ENCODE results near the gene ZP1. TPM values are rescaled to one million over a fixed set of nuclear protein-coding genes. Genes with fewer than 3 reads are reported as not detected.
A peak's percentile ranks its signal among the peaks of the same experiment; 100 is the strongest.

Gene ZP1
- total RNA-seq, 1 experiment from 2014 or later, result not detected

DNA sequence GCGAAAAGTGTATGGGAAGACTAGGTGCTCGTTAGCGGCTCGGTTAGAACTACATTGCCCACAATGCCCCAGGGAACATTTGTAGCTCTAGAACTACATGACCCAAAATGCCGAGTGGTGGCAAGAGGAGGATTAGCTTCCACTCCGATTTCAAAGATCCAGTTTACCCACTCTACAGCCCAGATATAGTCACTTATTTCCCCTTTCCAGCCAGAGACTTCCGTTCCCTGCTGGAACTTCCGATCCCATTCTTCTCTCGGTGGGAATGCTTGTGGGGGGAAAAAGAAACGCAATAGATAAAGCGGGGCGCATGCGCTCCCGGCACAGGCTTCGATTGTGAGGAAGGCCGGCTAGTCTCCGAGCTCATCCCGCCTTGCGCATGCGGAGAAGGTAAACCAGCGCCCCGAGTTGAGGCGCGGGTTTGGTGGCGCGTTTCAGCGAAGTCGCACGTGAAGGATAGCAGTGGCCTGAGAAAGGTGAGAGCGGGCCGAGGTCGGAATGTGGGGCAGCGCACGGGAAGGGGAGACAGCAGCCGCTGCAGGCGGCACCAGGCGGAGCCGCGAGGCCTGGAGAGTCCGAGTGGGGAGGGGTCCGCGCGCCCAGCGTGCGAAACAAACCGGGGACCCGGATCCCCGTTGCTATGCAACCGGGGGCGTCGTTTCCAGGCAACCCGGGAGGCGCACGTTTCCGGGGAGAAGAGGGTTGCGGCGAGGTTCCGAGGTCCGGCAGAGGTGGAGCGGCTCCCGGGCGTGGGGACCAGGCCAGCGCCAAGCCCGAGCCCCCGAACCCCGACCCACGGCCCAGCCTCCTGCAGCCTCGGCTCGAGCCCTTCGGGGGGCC lies 46.7 kb downstream of the ZP1 start, which contains the start of gene TMEM109:
Gene TMEM109 (plus strand): TSS at position 366 of the 840 bp plus-strand sequence. CDS start 5,536 bp downstream, outside the sequence.
- TF ChIP-seq, protein P1, sequence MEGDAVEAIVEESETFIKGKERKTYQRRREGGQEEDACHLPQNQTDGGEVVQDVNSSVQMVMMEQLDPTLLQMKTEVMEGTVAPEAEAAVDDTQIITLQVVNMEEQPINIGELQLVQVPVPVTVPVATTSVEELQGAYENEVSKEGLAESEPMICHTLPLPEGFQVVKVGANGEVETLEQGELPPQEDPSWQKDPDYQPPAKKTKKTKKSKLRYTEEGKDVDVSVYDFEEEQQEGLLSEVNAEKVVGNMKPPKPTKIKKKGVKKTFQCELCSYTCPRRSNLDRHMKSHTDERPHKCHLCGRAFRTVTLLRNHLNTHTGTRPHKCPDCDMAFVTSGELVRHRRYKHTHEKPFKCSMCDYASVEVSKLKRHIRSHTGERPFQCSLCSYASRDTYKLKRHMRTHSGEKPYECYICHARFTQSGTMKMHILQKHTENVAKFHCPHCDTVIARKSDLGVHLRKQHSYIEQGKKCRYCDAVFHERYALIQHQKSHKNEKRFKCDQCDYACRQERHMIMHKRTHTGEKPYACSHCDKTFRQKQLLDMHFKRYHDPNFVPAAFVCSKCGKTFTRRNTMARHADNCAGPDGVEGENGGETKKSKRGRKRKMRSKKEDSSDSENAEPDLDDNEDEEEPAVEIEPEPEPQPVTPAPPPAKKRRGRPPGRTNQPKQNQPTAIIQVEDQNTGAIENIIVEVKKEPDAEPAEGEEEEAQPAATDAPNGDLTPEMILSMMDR (IDR thresholded peaks at IDR 0.05; ENCODE audit: unreplicated experiment), result no peak
- ChIA-PET POLR2A (interaction anchor here (0.6 to 4.7 kb wide), 17 partner anchors 8 to 1365 kb away, joined by 3 to 69 read pairs (median 4); partner anchors contain the start of genes CCDC86, PRPF19, TMEM132A and VPS37C), CTCF (interaction anchor here (0.6 to 2.4 kb wide), 12 partner anchors 9 to 649 kb away, joined by 3 to 15 read pairs (median 4); no protein-coding TSS in a partner anchor)
- Mint-ChIP-seq H3K27me3 (ENCODE audit: insufficient read depth, unreplicated experiment) (peaks cover 6% of the 10 kb centered on the region), H3K27ac (ENCODE audit: low read depth, unreplicated experiment) (peak within 1 kb of the TSS; percentile 95), H3K4me1 (ENCODE audit: insufficient read depth, unreplicated experiment) (peaks cover 23% of the 10 kb centered on the region), H3K36me3 (ENCODE audit: insufficient read depth, unreplicated experiment) (no peaks in the 10 kb centered on the region), H3K9me3 (ENCODE audit: unreplicated experiment) (no peaks in the 10 kb centered on the region), H3K4me3 (ENCODE audit: unreplicated experiment) (peak within 1 kb of the TSS; percentile 97)
- no TSS peak for BruUV-seq (replicated peaks)
- intact Hi-C loops (cut with micrococcal nuclease), result loop anchor here (10.0 kb wide), 1 partner anchor 251 kb away; the partner anchor contains the start of gene VPS37C
- peak; percentile 90 for DNase-seq (ENCODE audit: unreplicated experiment)

DNA sequence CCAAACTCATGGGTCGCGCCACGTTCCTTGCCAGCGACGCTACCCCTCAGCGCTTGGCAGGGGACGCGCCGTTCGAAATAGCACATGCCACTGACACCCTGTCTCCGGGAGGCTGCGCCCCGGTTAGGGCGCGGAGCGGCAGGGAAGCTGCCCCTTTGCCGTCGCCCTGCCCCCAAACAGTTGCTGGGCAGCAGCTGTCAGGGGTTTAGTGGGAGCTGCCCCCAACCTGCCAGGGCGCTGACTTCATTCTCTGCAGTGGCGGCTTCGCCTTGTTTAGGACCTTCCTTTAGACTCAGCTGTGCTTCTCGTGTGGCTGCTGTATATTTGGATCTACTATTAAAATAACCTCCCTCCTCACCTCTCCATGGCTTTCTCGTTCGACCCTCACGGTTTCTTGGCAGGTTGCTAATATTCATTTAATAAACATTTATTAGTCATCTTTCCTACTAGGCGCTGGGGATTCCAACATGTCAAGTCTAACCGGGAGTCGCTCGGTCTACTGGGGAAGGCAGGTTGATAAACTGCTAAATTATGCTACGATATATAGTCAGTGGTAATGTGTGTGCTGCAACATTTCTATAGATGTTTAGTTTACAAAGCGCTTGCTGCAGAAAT lies 47.4 kb downstream of the ZP1 start:
- peak overlapping the region; percentile 95 for H3K27ac Mint-ChIP-seq (ENCODE audit: low read depth, unreplicated experiment)
- H3K4me1 Mint-ChIP-seq (ENCODE audit: insufficient read depth, unreplicated experiment), result peaks cover 23% of the 10 kb centered on the region
- intact Hi-C loops (cut with micrococcal nuclease), result loop anchor here (1.0 to 10.0 kb wide), 4 partner anchors 10 to 273 kb away; partner anchors contain the start of genes TMEM132A and VPS37C
- peak overlapping the region; percentile 97 for H3K4me3 Mint-ChIP-seq (ENCODE audit: unreplicated experiment)
- H3K27me3 Mint-ChIP-seq (ENCODE audit: insufficient read depth, unreplicated experiment), result no peaks in the 10 kb centered on the region
- BruUV-seq (replicated peaks), result no TSS peak
- ChIA-PET POLR2A (interaction anchor here (0.6 to 4.7 kb wide), 10 partner anchors 9 to 1479 kb away, joined by 3 to 69 read pairs (median 8); partner anchors contain the start of genes CCDC86, CYB561A3, PRPF19 and TMEM132A), CTCF (interaction anchor here (0.6 to 2.4 kb wide), 9 partner anchors 8 to 246 kb away, joined by 3 to 13 read pairs (median 5); partner anchors contain the start of gene TMEM132A)
- H3K9me3 Mint-ChIP-seq (ENCODE audit: unreplicated experiment), result no peaks in the 10 kb centered on the region
- peaks cover 4% of the 10 kb centered on the region for H3K36me3 Mint-ChIP-seq (ENCODE audit: insufficient read depth, unreplicated experiment)
- TF ChIP-seq, protein P1 (IDR thresholded peaks at IDR 0.05; ENCODE audit: unreplicated experiment), result no peak
- peak; percentile 30 for DNase-seq (ENCODE audit: unreplicated experiment)

DNA sequence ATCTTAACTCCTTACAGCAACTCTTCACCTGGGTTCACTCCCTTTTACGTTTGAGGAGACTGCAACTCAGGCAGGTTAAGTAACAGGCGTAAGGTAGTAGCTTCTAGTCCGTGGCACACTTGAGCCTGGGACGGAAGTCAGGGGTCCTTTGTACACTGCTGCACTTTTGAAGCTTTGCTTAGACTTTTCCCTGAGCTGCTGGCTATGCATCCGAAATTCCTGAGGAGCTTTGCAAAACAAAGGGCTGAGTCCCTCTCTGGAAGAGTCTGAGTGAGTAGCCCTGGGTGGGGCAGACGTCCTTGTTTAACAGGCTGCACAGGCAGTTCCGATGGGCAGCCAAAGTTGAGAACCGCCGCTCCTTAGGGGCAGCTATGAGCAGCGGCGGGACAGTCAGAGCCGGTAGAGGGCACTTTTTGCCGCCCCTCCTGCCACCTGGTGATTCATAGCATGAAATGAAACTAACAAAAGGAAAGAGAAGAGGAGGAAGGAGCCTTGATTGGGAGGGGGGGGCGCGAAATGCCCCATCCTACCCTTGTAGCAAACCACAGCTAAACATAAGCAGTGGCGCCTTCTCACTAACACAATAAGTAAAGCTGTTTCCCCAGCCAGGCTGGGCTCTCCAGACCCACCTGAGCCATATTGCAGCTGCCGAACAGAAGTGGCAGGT lies 48.0 kb downstream of the ZP1 start:
- BruUV-seq (replicated peaks), result no TSS peak
- peak; percentile 75 for DNase-seq (ENCODE audit: unreplicated experiment)
- TF ChIP-seq, protein P1 (IDR thresholded peaks at IDR 0.05; ENCODE audit: unreplicated experiment), result peak; percentile 5
- H3K36me3 Mint-ChIP-seq (ENCODE audit: insufficient read depth, unreplicated experiment), result peaks cover 10% of the 10 kb centered on the region
- CTCF ChIA-PET, result interaction anchor here (0.6 to 2.4 kb wide), 17 partner anchors 8 to 1340 kb away, joined by 3 to 13 read pairs (median 4); partner anchors contain the start of genes SLC15A3 and TMEM132A
- peak overlapping the region; percentile 97 for H3K4me3 Mint-ChIP-seq (ENCODE audit: unreplicated experiment)
- peak overlapping the region; percentile 95 for H3K27ac Mint-ChIP-seq (ENCODE audit: low read depth, unreplicated experiment)
- intact Hi-C loops (cut with micrococcal nuclease), result loop anchor here (1.0 to 10.0 kb wide), 4 partner anchors 9 to 272 kb away; partner anchors contain the start of genes TMEM132A and VPS37C
- POLR2A ChIA-PET, result interaction anchor here (0.6 to 4.7 kb wide), 11 partner anchors 8 to 1480 kb away, joined by 3 to 69 read pairs (median 6); partner anchors contain the start of genes CCDC86, CYB561A3, PRPF19 and TMEM132A
- H3K9me3 Mint-ChIP-seq (ENCODE audit: unreplicated experiment), result no peaks in the 10 kb centered on the region
- H3K27me3 Mint-ChIP-seq (ENCODE audit: insufficient read depth, unreplicated experiment), result no peaks in the 10 kb centered on the region
- peaks cover 23% of the 10 kb centered on the region for H3K4me1 Mint-ChIP-seq (ENCODE audit: insufficient read depth, unreplicated experiment)
